Trophoblast cell (in vitro differentiated cells and primary cell): ENCODE measurements around the gene IDE.

Experiments used
- DNase-seq, 2 donors: peaks; one replicate each; pipeline ENCODE4 v3.0.0-alpha.2; 2016
- H2AFZ ChIP-seq: 2 replicates; pipeline ENCODE4 v1.6.1; 2013; ENCODE audit warnings: low read length, moderate library complexity, mild to moderate bottlenecking; ENCODE audit not compliant: insufficient read depth, poor library complexity
- H2AK5ac ChIP-seq: 2 replicates; pipeline ENCODE4 v1.6.1; 2013; ENCODE audit warnings: mild to moderate bottlenecking, low read length
- H2BK120ac ChIP-seq: 2 replicates; pipeline ENCODE4 v1.6.1; 2013; ENCODE audit warnings: low read length, mild to moderate bottlenecking, moderate library complexity; ENCODE audit not compliant: insufficient read depth, poor library complexity
- H2BK12ac ChIP-seq: 2 replicates; pipeline ENCODE4 v1.6.1; 2013; ENCODE audit warnings: mild to moderate bottlenecking, low read length, moderate library complexity
- H2BK5ac ChIP-seq: 2 replicates; pipeline ENCODE4 v1.6.1; 2013; ENCODE audit warnings: low read length, low read depth, moderate library complexity, mild to moderate bottlenecking; ENCODE audit not compliant: poor library complexity
- H3K14ac ChIP-seq: 2 replicates; pipeline ENCODE4 v1.6.1; 2013; ENCODE audit warnings: mild to moderate bottlenecking, low read length
- H3K18ac ChIP-seq: 2 replicates; pipeline ENCODE4 v1.6.1; 2013; ENCODE audit warnings: mild to moderate bottlenecking, low read length
- H3K23ac ChIP-seq: 2 replicates; pipeline ENCODE4 v1.6.1; 2013; ENCODE audit warnings: low read length
- H3K27ac ChIP-seq: 2 replicates; pipeline ENCODE4 v1.5.1; 2013; ENCODE audit warnings: low read depth, mild to moderate bottlenecking, inconsistent platforms, low read length, moderate library complexity
- H3K27me3 ChIP-seq: 2 replicates; pipeline ENCODE4 v1.6.1; 2013; ENCODE audit warnings: inconsistent platforms, mild to moderate bottlenecking, low read length, moderate library complexity; ENCODE audit not compliant: insufficient read depth
- H3K36me3 ChIP-seq, 2 experiments: 1 replicate in 1 of 2; 2 replicates in 1 of 2; pipeline ENCODE4 v1.6.1; 2013; ENCODE audit warnings: low read length in 2 of 2, mild to moderate bottlenecking in 2 of 2, moderate library complexity in 1 of 2; ENCODE audit not compliant: insufficient read depth in 2 of 2, control insufficient read depth in 1 of 2
- H3K4ac ChIP-seq: 2 replicates; pipeline ENCODE4 v1.6.1; 2013; ENCODE audit warnings: low read depth, mild to moderate bottlenecking, low read length, moderate library complexity
- H3K4me1 ChIP-seq, 2 experiments: 1 replicate in 1 of 2; 2 replicates in 1 of 2; pipeline ENCODE4 v1.6.1; 2013; ENCODE audit warnings: low read length in 2 of 2, mild to moderate bottlenecking in 2 of 2, moderate library complexity in 1 of 2; ENCODE audit not compliant: insufficient read depth in 2 of 2, control insufficient read depth in 1 of 2
- H3K4me2 ChIP-seq: 2 replicates; pipeline ENCODE4 v1.6.1; 2013; ENCODE audit warnings: inconsistent platforms, mild to moderate bottlenecking, low read length, moderate library complexity
- H3K4me3 ChIP-seq: 2 replicates; pipeline ENCODE4 v1.5.1; 2013; ENCODE audit warnings: mild to moderate bottlenecking, low read depth, low read length, inconsistent platforms
- H3K79me1 ChIP-seq: one replicate; pipeline ENCODE4 v1.6.1; 2013; ENCODE audit warnings: low read length
- H3K79me2 ChIP-seq: 2 replicates; pipeline ENCODE4 v1.6.1; 2013; ENCODE audit warnings: low read length, mild to moderate bottlenecking; ENCODE audit not compliant: control insufficient read depth, insufficient read depth, poor library complexity
- H3K9ac ChIP-seq: 2 replicates; pipeline ENCODE4 v1.6.1; 2013; ENCODE audit warnings: mild to moderate bottlenecking, low read length
- H3K9me3 ChIP-seq: 2 replicates; pipeline ENCODE4 v1.6.1; 2013; ENCODE audit warnings: low read depth, mild to moderate bottlenecking, control low read depth, inconsistent platforms, low read length; ENCODE audit not compliant: insufficient read depth
- H4K12ac ChIP-seq: 2 replicates; pipeline ENCODE4 v1.6.1; 2013; ENCODE audit warnings: low read depth, mild to moderate bottlenecking, low read length, moderate library complexity
- H4K8ac ChIP-seq: 2 replicates; pipeline ENCODE4 v1.6.1; 2013; ENCODE audit warnings: low read depth, mild to moderate bottlenecking, low read length, moderate library complexity
- H4K91ac ChIP-seq: one replicate; pipeline ENCODE4 v1.6.1; 2013; ENCODE audit warnings: low read depth, mild to moderate bottlenecking, low read length, moderate library complexity
- WGBS: extraction: QIAGEN DNeasy Blood & Tissue Kit; methylation state at CpG from one replicate; pipeline ENCODE4 v1.1.7; 2013; ENCODE audit warnings: missing lambda C conversion rate; ENCODE audit not compliant: insufficient read length, insufficient coverage; ENCODE audit errors: extremely low coverage; 5-methylcytosine and 5-hydroxymethylcytosine counted together

The IDE gene

DNA sequence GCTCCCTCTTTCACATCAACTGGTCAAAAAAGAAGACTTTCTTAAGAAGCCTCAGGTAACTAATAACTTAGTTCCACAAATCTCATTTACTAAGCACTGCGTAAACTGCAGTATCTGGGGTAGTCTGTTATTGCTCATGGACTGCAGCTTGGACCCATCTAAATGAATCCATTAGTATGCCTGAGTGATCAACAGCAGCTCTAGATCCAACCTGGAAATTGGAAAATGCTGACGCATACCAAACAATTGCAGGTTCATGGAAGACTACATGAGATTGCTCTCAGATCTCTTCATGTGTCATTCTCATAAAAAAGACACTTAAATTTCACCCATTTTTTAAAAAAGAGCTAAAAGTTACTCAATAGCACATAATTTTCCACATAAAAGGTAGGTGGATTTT, 121.6 kb downstream of the IDE start:
- Histone ChIP-seq H4K8ac (no peak overlapping the region), H2AFZ (no peak overlapping the region), H3K79me2 (no peaks in the 10 kb centered on the region), H2AK5ac (no peak overlapping the region), H3K27me3 (no peaks in the 10 kb centered on the region), H3K36me3 (peaks cover 11 to 23% of the 10 kb centered on the region in 2 experiments), H3K9ac (no peak overlapping the region), H3K18ac (no peak overlapping the region), H3K23ac (no peak overlapping the region), H3K4ac (no peak overlapping the region), H3K4me3 (no peak overlapping the region), H2BK120ac (no peak overlapping the region), H3K79me1 (no peaks in the 10 kb centered on the region), H3K27ac (no peak overlapping the region), H3K14ac (no peak overlapping the region), H3K9me3 (no peaks in the 10 kb centered on the region), H3K4me2 (no peak overlapping the region), H3K4me1 (no peaks in the 10 kb centered on the region), H2BK5ac (no peak overlapping the region), H2BK12ac (no peak overlapping the region), H4K91ac (no peak overlapping the region), H4K12ac (no peak overlapping the region)
- WGBS: no CpG with 5 or more reads among the region's 2 CpGs
- no peak for DNase-seq

DNA sequence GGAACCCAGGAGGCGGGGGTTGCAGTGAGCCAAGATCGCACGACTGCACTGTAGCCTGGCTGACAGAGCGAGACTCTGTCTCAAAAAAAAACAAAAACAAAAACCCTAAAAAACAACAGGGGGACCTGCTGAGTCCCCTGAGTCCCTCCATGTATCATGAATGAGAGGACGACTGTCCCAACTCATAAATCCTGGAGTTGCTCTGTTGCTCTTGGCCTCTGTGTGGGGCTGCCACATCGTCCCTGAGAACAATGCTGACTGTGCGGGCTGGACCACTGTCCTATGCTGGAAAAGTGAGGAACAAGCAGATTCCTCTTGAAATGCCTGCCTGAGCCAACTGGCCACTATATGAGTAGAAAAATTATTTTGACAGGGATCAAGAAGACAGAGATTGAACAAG, 122.5 kb downstream of the IDE start:
- Histone ChIP-seq H3K27me3 (no peaks in the 10 kb centered on the region), H3K23ac (no peak overlapping the region), H3K18ac (no peak overlapping the region), H3K9ac (no peak overlapping the region), H2BK5ac (no peak overlapping the region), H3K4me1 (no peaks in the 10 kb centered on the region), H3K27ac (no peak overlapping the region), H3K79me1 (no peaks in the 10 kb centered on the region), H3K79me2 (no peaks in the 10 kb centered on the region), H3K4me2 (no peak overlapping the region), H2AFZ (no peak overlapping the region), H2BK12ac (no peak overlapping the region), H2BK120ac (no peak overlapping the region), H3K4me3 (no peak overlapping the region), H3K36me3 (peaks cover 11 to 21% of the 10 kb centered on the region in 2 experiments), H4K91ac (no peak overlapping the region), H4K12ac (no peak overlapping the region), H3K14ac (no peak overlapping the region), H3K4ac (no peak overlapping the region), H4K8ac (no peak overlapping the region), H2AK5ac (no peak overlapping the region), H3K9me3 (no peaks in the 10 kb centered on the region)
- no peak for DNase-seq
- no CpG with 5 or more reads among the region's 7 CpGs for WGBS

DNA sequence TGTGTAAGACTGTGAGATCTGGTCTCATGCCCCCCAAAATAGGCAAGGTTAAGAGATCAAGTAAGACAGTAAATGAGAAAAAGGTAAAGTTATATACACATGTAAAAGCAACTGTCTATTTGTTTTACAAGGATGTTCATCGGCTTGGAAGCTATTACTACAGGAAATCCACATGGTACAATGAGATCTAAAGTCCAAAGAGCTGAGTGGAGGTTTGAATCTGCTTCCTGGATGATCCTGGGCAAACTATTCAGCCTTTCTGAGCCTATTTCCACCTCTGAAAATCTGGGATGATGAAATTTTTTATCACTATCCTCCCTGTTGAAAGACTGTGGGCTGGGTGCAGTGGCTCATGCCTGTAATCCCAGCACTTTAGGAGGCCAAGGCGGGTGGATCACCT, 123.0 kb downstream of the IDE start:
- Histone ChIP-seq H2BK5ac (no peak overlapping the region), H3K4me3 (no peak overlapping the region), H3K36me3 (peaks cover 11 to 19% of the 10 kb centered on the region in 2 experiments), H3K27ac (no peak overlapping the region), H2BK120ac (no peak overlapping the region), H4K8ac (no peak overlapping the region), H3K4ac (no peak overlapping the region), H3K14ac (no peak overlapping the region), H3K79me1 (no peaks in the 10 kb centered on the region), H3K9me3 (no peaks in the 10 kb centered on the region), H3K18ac (no peak overlapping the region), H3K79me2 (no peaks in the 10 kb centered on the region), H4K91ac (no peak overlapping the region), H3K23ac (no peak overlapping the region), H3K4me2 (no peak overlapping the region), H2AFZ (no peak overlapping the region), H2BK12ac (no peak overlapping the region), H3K9ac (no peak overlapping the region), H3K27me3 (no peaks in the 10 kb centered on the region), H2AK5ac (no peak overlapping the region), H3K4me1 (no peaks in the 10 kb centered on the region), H4K12ac (no peak overlapping the region)
- no peak for DNase-seq
- no CpG with 5 or more reads among the region's 2 CpGs for WGBS

DNA sequence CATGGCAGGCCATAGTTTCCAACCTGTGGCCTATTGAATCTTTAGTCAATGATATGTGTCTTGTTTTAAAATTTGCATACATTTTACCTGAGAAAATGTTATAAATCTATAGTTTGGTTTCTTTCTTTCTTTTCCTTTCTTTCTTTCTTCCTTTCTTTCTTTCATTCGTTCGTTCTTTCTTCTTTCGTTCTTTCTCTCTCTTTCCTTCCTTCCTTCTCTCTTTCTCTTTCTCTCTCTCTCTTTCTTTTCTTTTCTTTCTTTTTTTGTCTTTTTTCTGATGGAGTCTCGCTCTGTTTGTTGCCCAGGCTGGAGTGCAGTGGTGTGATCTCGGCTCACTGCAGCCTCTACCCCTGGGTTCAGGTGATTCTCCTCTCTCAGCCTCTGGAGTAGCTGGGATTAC, 133.3 kb downstream of the IDE start:
- Histone ChIP-seq H3K4ac (no peak overlapping the region), H3K9me3 (no peaks in the 10 kb centered on the region), H2BK5ac (no peak overlapping the region), H2BK120ac (no peak overlapping the region), H2AFZ (no peak overlapping the region), H3K4me1 (no peaks in the 10 kb centered on the region), H3K18ac (no peak overlapping the region), H3K4me3 (no peak overlapping the region), H2BK12ac (no peak overlapping the region), H3K4me2 (no peak overlapping the region), H4K91ac (no peak overlapping the region), H3K27me3 (no peaks in the 10 kb centered on the region), H4K8ac (no peak overlapping the region), H3K23ac (no peak overlapping the region), H3K9ac (no peak overlapping the region), H3K79me2 (no peaks in the 10 kb centered on the region), H3K27ac (no peak overlapping the region), H3K14ac (no peak overlapping the region), H4K12ac (no peak overlapping the region), H3K36me3 (no peaks in the 10 kb centered on the region), H2AK5ac (no peak overlapping the region), H3K79me1 (no peaks in the 10 kb centered on the region)
- WGBS: 100% methylated on average over 3 of the region's 5 CpGs
- DNase-seq: no peak
